Measurements from ENCODE around the gene RAD51D. TPM values are rescaled to one million over a fixed set of nuclear protein-coding genes. Genes with fewer than 3 reads are reported as not detected.

RAD51D gene
- 1 to 10 TPM; 2.0 to 4.5 TPM for total RNA-seq

GRCh38 chr17:35119370-35120165, at the start of gene RAD51D:
Gene RAD51D (minus strand): TSS chr17:35119860. CDS start chr17:35119613, 247 bp downstream.
- no peaks in the 10 kb centered on the region for H3K36me3 ChIP-seq

GRCh38 chr17:35167666-35168065, 48.0 kb upstream of the RAD51D start:
- Histone ChIP-seq H3K27me3 (no peaks in the 10 kb centered on the region), H3K9me3 (no peaks in the 10 kb centered on the region), H3K4me3 (no peak overlapping the region), H3K4me1 (no peaks in the 10 kb centered on the region), H3K27ac (no peak overlapping the region), H3K36me3 (peaks cover 37% of the 10 kb centered on the region)
- TF ChIP-seq, protein P1, sequence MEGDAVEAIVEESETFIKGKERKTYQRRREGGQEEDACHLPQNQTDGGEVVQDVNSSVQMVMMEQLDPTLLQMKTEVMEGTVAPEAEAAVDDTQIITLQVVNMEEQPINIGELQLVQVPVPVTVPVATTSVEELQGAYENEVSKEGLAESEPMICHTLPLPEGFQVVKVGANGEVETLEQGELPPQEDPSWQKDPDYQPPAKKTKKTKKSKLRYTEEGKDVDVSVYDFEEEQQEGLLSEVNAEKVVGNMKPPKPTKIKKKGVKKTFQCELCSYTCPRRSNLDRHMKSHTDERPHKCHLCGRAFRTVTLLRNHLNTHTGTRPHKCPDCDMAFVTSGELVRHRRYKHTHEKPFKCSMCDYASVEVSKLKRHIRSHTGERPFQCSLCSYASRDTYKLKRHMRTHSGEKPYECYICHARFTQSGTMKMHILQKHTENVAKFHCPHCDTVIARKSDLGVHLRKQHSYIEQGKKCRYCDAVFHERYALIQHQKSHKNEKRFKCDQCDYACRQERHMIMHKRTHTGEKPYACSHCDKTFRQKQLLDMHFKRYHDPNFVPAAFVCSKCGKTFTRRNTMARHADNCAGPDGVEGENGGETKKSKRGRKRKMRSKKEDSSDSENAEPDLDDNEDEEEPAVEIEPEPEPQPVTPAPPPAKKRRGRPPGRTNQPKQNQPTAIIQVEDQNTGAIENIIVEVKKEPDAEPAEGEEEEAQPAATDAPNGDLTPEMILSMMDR (IDR thresholded peaks at IDR 0.05) = no peak
- DNase-seq (ENCODE audit: low spot score) = no peak

More at GRCh38 chr17:35119370-35120165, at the start of gene RAD51D:
- TF ChIP-seq, protein P1 (IDR thresholded peaks at IDR 0.05) = peak; percentile 97 to 99
- Histone ChIP-seq H3K4me3 (peak within 1 kb of the TSS; percentile 76 to 86), H3K9me3 (no peaks in the 10 kb centered on the region), H3K4me1 (peaks cover 0 to 20% of the 10 kb centered on the region in 2 donors), H3K27me3 (no peaks in the 10 kb centered on the region), H3K27ac (peak within 1 kb of the TSS; percentile 70 to 79)
- DNase-seq (ENCODE audit: low spot score) = no peak

DNA sequence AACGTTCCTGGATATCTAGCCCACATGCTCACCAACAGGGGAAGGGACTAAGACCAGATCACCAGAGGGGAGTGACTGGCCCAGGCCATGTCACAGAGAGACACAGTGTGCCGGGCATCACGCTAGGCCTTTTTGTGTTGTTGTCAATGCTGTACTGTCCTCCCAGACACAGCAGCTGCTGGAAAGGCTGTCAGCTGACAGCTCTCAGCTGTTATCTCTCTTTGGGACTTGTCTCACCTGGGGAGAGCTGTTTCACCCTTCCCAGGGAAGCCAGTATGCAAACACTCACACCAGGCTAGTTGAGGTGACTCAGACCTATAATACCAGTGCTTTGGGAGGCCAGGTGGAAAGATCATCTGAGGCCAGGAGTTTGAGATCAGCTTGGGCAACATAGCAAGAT, 47.4 kb upstream of the RAD51D start:
- DNase-seq (ENCODE audit: low spot score) = no peak
- no peaks in the 10 kb centered on the region for H3K27me3 ChIP-seq
- no peak overlapping the region for H3K4me3 ChIP-seq
- TF ChIP-seq, protein P1 (IDR thresholded peaks at IDR 0.05) = no peak
- H3K9me3 ChIP-seq = no peaks in the 10 kb centered on the region
- no peak overlapping the region for H3K27ac ChIP-seq
- peaks cover 37% of the 10 kb centered on the region for H3K36me3 ChIP-seq
- no peaks in the 10 kb centered on the region for H3K4me1 ChIP-seq

GRCh38 chr17:35166526-35166925, 46.9 kb upstream of the RAD51D start:
- Histone ChIP-seq H3K4me1 (no peaks in the 10 kb centered on the region), H3K4me3 (no peak overlapping the region), H3K27me3 (no peaks in the 10 kb centered on the region), H3K36me3 (peaks cover 36% of the 10 kb centered on the region), H3K9me3 (no peaks in the 10 kb centered on the region), H3K27ac (no peak overlapping the region)
- TF ChIP-seq, protein P1 (IDR thresholded peaks at IDR 0.05) = no peak
- no peak for DNase-seq (ENCODE audit: low spot score)

- TF ChIP-seq, protein P1 (IDR thresholded peaks at IDR 0.05) = no peak
- DNase-seq (ENCODE audit: low spot score) = no peak
- Histone ChIP-seq H3K4me1 (no peaks in the 10 kb centered on the region), H3K4me3 (no peak overlapping the region), H3K27me3 (no peaks in the 10 kb centered on the region), H3K27ac (no peak overlapping the region), H3K9me3 (no peaks in the 10 kb centered on the region), H3K36me3 (peaks cover 35% of the 10 kb centered on the region)
Measured at GRCh38 chr17:35164716-35165115, 45.1 kb upstream of the RAD51D start.
